Measurements from ENCODE around the gene TPGS2.
"Not testable (repeated sequence)": the region's sequence is repeated elsewhere in the genome, so short reads cannot be mapped to it uniquely, and the experiment has no call there.

Gene TPGS2, protein sequence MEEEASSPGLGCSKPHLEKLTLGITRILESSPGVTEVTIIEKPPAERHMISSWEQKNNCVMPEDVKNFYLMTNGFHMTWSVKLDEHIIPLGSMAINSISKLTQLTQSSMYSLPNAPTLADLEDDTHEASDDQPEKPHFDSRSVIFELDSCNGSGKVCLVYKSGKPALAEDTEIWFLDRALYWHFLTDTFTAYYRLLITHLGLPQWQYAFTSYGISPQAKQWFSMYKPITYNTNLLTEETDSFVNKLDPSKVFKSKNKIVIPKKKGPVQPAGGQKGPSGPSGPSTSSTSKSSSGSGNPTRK

DNA sequence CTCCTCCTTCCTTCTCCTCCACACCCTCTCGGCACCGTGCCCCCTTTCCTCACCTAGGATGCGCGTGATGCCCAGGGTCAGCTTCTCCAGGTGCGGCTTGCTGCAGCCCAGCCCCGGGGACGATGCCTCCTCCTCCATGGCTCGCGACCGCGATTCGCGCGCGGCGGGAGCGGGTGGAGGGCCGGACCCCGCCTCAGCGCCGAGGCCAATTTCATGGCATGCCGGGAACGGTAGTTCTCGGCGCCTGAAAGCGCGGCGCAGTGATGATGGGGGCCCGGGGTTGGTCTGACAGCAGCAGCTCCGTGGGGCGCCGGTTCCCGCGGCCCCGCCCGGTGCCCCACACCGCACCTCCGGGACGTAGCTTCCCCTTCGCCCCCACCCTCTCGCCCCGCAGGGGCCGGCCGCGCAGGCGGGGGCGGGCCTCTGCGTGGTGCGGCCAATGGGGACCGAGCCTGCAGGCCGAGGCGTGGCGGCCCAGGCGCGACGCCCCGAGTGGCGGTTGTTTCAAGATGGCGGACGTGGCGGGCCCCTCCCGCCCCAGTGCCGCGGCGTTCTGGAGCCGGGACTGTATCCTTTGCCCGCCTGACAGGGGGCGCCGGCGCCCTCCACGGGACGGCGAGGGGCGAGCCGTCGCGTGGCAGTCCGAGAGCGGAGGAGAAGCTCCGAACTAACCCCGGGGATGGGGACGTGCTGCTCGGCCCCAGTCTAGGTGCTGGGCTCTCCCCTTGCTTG is at the start of gene TPGS2, which contains the start of gene KIAA1328:
Gene TPGS2, minus strand, starts transcription at position 373 of the 732 bp plus-strand sequence. Its CDS starts 235 bp downstream, at position 138.
Gene KIAA1328, plus strand, starts transcription at position 498 of the 732 bp plus-strand sequence. Its CDS starts 12 bp downstream, at position 510.
- peak; percentile 16 to 53 for DNase-seq

DNA sequence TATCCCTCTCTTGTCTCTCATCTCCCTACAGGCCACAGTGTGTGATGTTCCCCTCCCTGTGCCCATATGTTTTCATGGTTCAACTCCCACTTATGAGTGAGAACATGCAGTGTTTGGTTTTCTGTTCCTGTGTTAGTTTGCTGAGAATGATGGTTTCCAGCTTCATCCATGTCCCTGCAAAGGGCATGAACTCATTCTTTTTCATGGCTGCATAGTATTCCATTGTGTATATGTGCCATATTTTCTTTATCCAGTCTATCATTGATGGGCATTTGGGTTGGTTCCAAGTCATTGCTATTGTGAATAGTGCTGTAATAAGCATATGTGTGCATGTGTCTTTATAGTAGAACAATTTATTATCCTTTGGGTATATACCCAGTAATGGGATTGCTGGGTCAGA is 45.0 kb upstream of the TPGS2 start:
- not testable (repeated sequence) for DNase-seq

DNA sequence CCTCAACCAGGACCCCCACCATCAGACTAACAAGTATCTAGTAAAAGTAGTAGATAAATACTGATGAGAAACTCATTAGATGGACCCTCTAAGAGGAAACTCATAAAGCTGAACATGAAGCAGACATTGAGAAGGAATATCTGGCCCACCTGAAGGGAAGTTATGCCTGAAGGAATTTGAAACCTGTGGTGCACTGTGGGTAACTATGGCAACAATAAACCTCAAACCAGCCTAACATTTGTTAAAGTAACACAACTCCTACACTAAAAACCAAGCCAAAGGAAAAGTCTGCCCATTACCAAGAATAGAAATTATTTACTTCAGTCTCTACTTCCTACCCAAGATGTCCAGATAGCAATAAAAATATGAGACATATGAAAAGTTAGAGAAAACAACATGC is 43.5 kb upstream of the TPGS2 start:
- DNase-seq = no peak

DNA sequence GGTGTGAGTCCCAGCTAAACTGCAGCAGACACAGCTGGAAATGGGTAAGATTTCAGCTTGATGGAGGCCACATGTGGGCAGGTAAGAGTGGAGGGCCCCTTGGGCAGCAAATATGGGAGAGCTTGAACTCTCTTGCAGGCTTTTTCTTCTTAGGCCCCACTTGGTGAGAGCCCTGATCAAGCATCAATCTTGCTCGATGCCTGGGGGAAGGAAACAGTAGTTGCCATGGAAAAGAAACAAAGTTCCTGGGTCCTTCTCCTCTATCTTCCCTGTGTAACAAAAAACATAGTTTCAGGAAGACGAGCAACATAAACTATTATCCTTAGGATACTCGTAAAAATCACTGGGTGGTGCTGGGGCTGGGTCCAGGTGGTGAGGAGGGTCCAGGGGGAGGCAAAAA is 43.0 kb upstream of the TPGS2 start:
- DNase-seq = no peak

DNA sequence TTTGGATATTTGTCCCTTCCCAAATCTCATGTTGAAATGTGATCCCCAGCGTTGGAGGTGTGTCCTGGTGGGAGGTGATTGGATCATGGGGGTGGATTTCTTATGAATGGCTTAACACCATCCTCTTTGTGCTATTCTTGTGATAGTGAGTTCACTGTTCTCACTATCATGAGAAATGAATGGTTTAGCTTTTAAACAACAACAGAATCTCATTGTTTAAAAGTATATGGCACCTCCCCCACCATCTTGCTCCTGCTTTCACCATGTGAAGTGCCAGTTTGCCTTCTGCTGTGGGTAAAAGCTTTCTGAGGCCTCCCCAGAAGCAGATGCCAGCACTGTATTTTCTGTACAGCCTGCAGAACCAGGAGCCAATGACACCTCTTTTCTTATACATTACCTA is 38.3 kb upstream of the TPGS2 start:
- DNase-seq = no peak

DNA sequence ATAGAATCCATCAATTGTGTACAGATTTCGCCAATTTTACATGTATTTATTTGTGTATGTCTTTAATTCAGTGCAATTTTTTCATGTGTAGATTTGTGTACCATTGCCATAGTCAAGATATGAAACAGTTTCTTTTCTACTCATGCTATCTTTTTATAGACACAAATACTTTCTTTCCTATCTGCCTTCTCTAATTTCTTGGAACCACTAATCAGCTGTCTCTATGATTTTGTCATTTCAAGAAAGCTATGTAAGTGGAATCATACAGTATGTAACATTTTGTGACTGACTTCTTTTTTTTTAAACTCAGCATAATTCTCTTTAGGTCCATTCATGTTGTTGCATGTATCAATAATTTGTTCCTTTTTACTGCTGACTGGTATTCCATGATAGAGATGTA is 33.4 kb upstream of the TPGS2 start:
- no peak for DNase-seq

DNA sequence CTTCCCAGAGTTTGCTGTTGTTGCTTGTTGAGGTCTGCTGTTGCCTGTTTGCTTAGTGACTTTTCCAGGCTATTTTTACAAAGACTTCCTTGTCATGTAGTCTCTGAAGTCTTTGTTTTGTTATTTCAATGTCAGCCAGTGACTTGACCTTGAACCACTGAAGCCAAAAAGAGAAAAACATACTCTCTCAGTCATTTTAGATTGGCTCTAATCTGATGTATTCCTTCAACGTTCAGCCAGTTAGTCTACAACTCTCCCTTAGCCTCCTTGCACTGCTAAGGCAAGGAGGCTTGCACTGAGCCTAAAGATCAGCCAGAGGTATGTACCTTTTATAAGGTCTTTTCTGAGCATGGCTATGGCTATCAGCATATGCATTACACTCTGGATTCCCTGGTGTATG is 28.0 kb upstream of the TPGS2 start:
- no peak for DNase-seq

DNA sequence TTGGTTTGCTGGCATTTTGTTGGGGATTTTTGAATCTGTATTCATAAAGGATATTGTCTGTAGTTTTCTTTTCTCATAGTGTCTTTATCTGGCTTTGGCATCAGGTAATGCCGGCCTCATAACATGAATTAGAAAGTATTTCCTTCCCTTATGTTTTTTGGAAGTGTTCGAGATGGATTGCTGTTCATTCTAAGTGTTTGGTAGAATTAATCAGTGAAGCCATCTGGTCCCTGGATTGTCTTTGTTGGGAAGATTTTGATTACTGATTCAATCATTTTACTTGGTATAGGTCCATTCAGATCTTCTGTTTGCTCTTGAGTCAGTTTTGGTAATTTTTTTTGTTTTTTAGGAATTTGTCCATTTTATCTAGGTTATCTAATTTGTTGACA is 22.4 kb upstream of the TPGS2 start:
- DNase-seq = no peak

DNA sequence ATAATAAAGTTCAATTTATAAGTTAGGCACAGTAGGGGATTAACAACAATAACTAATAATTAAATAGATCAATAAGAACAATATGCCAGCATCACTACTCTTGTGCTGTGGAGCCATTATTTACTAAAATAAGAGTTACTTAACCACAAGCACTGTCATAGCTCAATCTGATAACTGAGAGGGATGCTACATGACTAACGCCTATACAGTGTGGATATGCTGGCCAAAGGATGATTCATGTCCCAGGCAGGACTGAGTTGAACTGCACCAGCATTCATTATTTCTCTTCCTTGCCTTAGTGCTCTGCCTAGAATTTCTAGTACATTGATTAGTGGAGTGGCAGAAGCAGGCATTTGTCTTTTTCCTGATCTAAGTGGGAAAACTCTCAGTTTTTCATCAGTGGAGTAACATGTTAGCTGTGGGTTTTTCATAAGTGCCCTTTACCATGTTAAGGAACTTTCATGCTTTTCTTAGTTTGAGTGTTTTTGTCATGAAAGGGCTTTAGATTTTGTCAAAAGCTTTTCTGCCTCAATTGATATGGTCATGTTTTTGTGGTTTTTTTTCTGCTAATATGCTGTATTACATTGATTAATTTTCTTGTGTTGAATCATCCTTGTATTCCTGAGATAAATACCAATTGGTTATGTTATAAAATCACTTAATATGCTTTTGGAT is 21.9 kb upstream of the TPGS2 start:
- no peak for DNase-seq

DNA sequence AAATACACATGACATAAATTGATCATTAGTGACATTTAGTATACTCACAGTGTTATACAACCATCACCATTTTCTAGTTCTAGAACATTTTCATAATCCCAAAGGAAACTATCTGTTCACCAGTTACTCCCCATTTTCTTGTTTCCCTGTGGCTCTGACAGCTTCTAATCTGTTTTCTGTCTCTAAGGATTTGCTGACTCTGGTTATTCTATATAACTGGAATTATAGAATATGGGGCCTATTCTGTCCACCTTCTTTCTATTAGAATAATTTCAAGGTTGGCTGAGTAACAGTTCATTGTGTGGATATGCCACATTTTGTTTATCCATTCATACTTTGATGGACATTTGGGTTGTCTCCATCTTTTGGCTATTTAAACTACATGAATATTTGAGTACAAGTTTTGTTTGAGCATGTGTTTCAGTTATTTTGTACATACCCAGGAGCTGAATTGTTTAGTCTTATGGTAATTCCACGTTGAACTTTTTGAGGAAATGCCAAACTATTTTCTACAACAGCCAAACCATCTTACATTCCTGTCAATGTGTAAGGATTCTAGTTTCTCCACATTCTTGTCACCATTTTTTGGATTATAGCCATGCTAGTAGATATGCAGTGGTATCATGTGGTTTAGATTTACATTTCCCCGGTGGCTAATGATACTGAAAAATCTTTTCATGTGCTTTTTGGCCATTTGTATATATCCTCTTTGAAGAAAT is 20.6 kb upstream of the TPGS2 start:
- no peak for DNase-seq

DNA sequence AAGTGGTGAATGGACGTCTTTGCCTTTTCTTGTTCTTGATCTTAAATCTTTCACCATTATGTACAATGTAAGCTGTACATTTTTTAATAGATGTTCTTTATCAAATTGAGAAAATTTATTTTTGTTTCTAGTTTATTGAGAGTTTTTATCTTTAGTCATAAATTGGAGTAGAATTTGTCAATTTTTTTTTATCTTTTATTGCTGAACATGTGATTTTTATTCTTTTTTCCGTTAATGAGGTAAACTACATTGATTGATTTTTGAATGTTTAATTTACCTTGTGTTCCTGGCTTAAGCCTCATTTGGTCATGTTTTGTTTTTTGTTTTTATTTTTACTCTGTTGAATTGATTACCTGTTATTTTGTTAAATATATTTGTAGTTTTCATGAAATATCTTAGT is 19.8 kb upstream of the TPGS2 start:
- DNase-seq = no peak

DNA sequence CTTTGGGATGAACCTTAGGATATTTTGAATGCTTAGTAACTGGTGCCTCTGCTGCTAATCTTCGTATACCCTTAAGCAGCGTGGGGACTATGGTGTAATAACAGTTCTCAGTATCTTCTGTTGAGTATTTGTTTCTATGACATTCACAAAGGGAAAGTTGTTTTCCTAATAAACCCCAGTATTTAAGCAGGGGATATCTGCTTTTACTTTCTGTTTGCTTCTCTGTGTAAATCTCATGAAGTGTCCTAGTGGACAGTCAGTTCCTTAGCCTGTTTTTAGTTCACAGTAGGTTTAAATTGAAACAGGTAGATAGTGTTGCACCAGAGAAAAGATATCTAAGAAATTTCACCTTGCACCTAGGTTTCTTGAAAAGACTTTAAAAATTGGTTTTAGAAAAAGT is 15.0 kb upstream of the TPGS2 start:
- DNase-seq = no peak

DNA sequence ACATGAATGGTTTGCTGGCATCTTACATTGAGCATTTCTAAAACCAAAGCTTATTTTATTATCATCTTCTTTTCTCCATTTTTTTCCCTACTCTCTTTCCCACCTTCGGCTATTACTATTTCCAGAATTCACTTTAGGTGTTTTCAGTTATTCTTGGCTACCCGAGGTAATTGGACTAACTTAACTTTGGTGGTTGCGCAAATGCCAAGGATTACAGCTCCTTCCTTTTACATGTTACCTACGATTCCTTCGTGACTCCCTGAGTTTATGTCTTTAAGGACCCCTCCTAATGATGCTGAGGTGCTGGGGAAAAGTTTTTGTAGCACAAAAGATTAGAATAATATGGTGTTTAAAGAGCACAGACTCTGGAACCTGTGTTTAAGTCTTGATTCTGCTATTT is 14.4 kb upstream of the TPGS2 start:
- no peak for DNase-seq

DNA sequence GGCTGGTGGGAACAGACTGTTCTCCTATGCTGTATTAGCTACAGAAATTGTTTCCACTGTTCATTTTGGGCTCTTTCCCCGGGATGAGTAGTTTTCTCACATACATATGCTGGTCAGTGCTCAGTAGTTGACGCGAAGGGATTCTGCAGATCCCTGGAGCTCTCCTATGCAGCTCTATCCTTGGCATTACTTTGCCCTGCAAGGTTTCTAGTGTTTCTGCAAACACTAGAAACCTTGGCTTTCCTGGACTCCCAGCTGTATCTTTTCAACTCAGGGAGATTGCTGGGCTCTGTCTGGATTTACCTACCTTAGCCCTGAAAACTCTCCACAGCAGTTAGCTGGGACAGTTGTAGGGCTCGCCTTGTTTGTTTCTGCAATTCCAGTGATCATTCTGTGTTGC is 11.0 kb upstream of the TPGS2 start:
- DNase-seq = no peak

DNA sequence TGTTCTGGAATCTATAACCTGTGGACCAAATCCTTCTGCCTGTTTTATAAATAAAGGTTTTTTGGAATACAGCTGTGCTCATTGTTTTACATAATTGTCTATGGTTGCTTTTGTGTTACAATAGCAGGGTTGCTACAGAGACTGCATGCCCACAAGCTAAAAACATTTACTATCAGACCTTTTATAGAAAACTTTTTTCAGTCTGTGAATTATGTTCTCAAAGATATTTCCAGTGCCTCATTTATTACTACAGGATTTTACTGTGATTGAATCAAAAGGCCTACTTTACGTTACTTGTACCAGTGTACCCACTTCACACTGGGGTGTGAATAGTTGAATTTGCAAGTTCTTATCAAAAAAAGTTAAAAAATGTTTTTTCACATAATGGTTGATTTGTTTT is 7.1 kb upstream of the TPGS2 start:
- DNase-seq = no peak

DNA sequence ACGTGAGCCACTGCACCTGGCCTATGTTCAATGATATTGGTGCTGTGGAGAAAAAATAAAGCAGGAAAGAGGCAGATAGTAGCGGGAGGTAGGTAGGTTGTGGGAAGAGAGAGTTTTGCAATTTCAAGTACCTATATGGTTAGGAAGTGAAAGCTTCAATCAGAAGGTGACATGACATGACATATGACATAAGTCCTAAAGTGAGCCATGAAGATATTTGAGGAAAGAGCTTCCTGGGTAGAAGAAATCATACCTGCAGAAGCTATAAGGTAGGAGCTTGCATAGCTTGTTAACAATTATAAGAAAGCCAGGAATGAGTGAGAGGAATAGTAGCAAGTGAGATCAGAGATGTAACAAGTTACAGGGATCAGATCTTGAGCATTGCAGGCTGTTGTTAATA is 4.3 kb upstream of the TPGS2 start:
- DNase-seq = no peak

DNA sequence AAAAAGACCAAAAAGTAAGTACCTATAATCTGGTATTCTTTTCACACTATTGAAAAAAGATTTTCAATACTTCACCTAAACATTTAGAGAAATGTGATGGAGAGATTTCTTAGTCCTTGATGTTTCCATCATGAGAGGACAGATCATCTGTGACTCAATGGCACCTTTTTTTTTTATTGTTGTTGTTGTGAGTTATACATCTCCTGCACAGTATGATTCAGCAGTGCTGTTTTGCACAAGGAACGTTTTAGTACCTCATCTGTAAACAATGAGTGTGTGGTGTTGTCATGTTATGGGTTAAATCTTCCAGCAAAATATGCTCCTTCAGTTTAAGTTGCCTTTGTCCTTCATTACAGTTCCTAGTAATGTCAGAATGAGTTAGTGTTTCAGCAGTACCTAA is 2.3 kb upstream of the TPGS2 start:
- no peak for DNase-seq

DNA sequence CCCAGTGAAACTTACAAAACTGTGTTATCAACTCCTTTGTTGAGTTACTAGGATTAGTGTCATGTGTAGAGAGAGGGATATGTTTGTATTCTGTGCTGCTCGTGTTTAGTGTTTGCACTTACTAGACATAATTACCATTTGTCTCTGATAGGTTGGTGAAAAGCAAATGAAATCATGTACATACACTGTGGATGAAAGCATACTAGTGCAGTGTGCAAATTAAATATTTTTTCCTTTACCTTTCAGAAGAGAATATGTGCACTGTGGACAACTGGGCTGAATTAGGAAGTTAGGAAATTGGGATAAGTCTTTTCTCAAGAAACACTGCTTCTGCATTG is 1.3 kb upstream of the TPGS2 start:
- DNase-seq = no peak

DNA sequence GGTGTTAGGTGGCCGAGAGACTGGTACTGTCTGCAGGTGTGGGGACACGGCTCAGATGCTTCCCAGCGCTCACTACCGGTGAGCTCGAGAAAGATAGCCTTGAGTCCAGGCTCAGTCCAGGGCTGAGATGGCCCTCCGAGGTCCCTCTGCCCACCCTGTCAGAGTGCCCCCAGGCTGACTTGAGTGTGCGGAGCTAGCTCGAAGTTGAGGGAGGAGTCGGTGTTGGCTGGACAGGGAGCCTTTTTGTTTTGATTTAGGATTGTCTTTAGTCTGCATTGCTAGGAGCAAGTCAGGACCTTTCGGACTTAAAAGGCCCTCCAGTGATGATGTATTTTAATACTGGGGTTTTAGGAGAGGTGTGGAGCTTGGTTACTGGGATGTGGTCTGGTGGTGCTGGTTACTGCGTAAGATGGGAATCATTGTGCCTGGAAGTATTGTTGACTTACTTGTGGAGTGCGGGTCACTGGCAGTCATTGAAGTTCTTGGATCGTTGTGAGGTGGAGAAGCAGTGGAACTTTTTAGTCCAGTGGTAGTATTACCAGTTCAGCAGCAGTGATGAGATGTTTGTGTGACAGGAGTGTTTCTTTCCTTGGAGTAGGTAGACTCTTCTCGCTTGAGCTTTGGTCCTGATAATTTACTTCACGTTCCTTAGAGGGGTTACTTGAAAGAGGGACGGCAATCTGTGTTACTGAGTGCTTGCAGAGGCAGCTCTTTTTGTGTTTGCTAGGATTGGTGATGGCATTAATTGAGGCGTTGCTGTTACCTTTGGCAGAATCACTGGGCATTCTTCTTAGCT is 758 bp upstream of the TPGS2 start:
- DNase-seq = no peak

DNA sequence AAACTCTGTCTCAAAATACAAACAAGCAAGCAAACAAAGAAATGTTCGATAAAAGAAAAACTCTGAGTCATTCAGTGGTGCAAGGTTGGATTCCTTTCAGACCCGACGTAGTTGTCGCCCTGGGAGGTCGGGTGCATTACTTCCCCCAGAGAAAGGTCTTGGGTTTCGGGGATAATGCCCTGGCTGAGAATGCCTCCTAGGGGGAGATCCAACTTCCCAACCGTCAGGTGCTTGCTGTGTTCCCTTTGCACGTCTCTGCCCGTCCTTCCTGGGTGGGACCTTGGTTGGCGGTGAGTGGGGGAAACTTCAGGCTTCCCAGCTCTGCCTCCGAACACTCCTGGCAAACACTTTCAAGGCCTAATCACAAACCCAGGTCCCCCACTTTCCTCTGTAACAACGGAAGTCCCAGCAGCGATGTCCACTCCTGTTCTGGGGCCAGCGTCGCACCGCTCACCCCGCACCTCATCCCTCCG is 609 bp downstream of the TPGS2 start:
- no peak for DNase-seq

DNA sequence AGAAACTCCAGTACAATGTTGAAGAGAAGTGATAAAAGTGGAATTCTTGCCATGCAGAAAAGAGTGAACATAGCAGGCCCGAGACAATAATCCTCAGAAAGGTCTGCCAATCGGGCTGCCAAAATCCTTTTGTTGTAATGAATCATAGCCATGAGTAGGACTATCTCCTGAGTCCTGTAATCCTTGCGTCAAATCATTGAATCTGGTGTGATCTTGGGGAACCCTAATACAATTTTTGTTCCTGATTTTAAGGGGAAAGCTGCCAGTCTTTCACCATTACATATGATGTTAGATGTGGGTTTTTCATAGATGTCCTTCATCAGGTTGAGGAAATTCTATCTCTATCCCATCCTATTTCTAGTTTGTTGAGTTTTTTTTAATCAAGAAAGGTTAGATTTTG is 2.2 kb downstream of the TPGS2 start:
- no peak for DNase-seq

DNA sequence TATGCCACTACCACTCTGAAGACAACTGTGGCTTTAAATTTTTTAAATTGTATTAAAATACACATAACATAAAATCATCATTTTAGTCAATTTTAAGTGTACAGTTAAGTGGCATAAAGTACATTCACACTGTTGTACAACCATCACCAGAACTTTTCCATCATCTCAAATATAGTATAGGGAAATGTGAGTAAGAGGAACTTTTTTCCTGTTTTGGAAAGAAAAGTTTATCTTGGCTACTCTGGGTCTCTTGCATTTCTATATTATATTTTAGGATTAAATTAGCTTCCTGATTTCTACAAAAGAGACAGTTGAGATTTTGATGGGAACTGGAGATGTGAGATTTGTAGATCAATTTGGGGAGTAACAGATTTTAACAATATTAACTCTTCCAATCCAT is 3.3 kb downstream of the TPGS2 start:
- DNase-seq = no peak

DNA sequence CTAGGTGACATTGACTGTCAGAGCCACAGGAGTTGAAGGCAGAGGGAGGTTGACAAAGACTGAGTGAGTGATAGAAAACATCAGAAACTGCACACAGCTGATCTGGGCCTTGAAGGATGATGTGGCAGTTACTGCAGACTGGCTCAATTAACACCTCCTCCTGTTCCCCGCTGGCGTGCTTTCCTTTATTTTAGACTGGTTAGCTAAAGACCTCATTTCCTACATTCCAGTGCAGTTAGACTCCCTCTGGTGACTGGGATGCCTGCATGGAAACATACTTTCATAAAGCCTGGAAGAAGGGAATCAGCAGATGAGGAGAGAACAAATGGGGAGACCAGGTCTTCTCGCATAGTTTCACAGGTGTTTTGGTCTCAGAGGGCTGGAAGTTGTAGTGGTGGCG is 7.1 kb downstream of the TPGS2 start:
- no peak for DNase-seq
